ENCODE results near the gene SPAG9. TPM values are rescaled to one million over a fixed set of nuclear protein-coding genes. Genes with fewer than 3 reads are reported as not detected.

Gene SPAG9
- total RNA-seq, 4 donors from 2014 or later: 39.4 to 211 (median 107) TPM

- H3K27me3 ChIP-seq: no peaks in the 10 kb centered on the region
- peak; percentile 78 for TF ChIP-seq POLR2A (IDR thresholded peaks at IDR 0.05)
- no peak for TF ChIP-seq CTCF (IDR thresholded peaks at IDR 0.05)
- peaks cover 0 to 7% of the 10 kb centered on the region in 2 donors for H3K4me1 ChIP-seq
- H3K36me3 ChIP-seq: no peaks in the 10 kb centered on the region
- intact Hi-C loops (cut with DNase I; ENCODE audit: low total_unique reads): no loop called here
- H3K9me3 ChIP-seq: no peaks in the 10 kb centered on the region
- DNase-seq: peak; percentile 79 to 88
- peak overlapping the region; percentile 42 to 48 for H3K4me3 ChIP-seq
- H3K27ac ChIP-seq: peak overlapping the region; percentile 92 to 100
Measured at GRCh38 chr17:51121620-51122472, 1.2 kb upstream of the SPAG9 start.

GRCh38 chr17:51120357-51120738 is 320 bp downstream of the SPAG9 start:
- no peak for DNase-seq
- H3K4me1 ChIP-seq: peaks cover 0 to 7% of the 10 kb centered on the region in 2 donors
- no peaks in the 10 kb centered on the region for H3K27me3 ChIP-seq
- H3K4me3 ChIP-seq: peak overlapping the region; percentile 73 to 93
- no peak for TF ChIP-seq POLR2A (IDR thresholded peaks at IDR 0.05)
- no peak for TF ChIP-seq CTCF (IDR thresholded peaks at IDR 0.05)
- no peaks in the 10 kb centered on the region for H3K9me3 ChIP-seq
- peak overlapping the region; percentile 92 to 100 for H3K27ac ChIP-seq
- intact Hi-C loops (cut with DNase I; ENCODE audit: low total_unique reads): no loop called here
- H3K36me3 ChIP-seq: no peaks in the 10 kb centered on the region

- intact Hi-C loops (cut with DNase I; ENCODE audit: low total_unique reads): no loop called here
- TF ChIP-seq CTCF (IDR thresholded peaks at IDR 0.05) (peak; percentile 12 to 38 (median 26)), POLR2A (IDR thresholded peaks at IDR 0.05) (peak in 1 of 2 donors; percentile 12)
- H3K4me3 ChIP-seq: peak overlapping the region; percentile 73 to 93
- no peaks in the 10 kb centered on the region for H3K27me3 ChIP-seq
- H3K36me3 ChIP-seq: no peaks in the 10 kb centered on the region
- DNase-seq: peak; percentile 43 to 46
- H3K4me1 ChIP-seq: peaks cover 0 to 7% of the 10 kb centered on the region in 2 donors
- peak overlapping the region; percentile 92 to 100 for H3K27ac ChIP-seq
- H3K9me3 ChIP-seq: no peaks in the 10 kb centered on the region
Measured at GRCh38 chr17:51119415-51120356, 982 bp downstream of the SPAG9 start.

GRCh38 chr17:51118330-51119195 is 2.1 kb downstream of the SPAG9 start:
- H3K27me3 ChIP-seq: no peaks in the 10 kb centered on the region
- H3K4me1 ChIP-seq: peaks cover 0 to 7% of the 10 kb centered on the region in 2 donors
- no peak overlapping the region for H3K4me3 ChIP-seq
- peak overlapping the region in 1 of 2 donors; percentile 92 for H3K27ac ChIP-seq
- intact Hi-C loops (cut with DNase I; ENCODE audit: low total_unique reads): no loop called here
- no peaks in the 10 kb centered on the region for H3K9me3 ChIP-seq
- TF ChIP-seq POLR2A (IDR thresholded peaks at IDR 0.05): no peak
- TF ChIP-seq CTCF (IDR thresholded peaks at IDR 0.05): no peak
- no peaks in the 10 kb centered on the region for H3K36me3 ChIP-seq
- peak in 1 of 2 donors; percentile 33 for DNase-seq
